Keratinocyte (primary cell): ENCODE data around the gene HDAC10. TPM values are rescaled to one million over a fixed set of nuclear protein-coding genes. Genes with fewer than 3 reads are reported as not detected.
A peak's percentile ranks its signal among the peaks of the same experiment; 100 is the strongest.

Source experiments
- DNase-seq: peaks from one replicate; pipeline ENCODE4 v3.0.0-alpha.2; 2011; ENCODE audit warnings: low read depth, missing footprints, low spot score
- FAIRE-seq: peaks from 2 replicates; lab custom pipeline; 2011; peaks lifted over from hg19 to GRCh38; lab: Jason Lieb, UNC
- H2AFZ ChIP-seq: 2 replicates; pipeline ENCODE4 v1.6.0; 2012; ENCODE audit warnings: low read length, control low read depth, inconsistent platforms; ENCODE audit not compliant: control insufficient read depth
- H3K27ac ChIP-seq: 2 replicates; pipeline ENCODE4 v1.5.1; 2011; ENCODE audit warnings: low read length; ENCODE audit not compliant: control insufficient read depth, insufficient read depth
- H3K27me3 ChIP-seq: 3 replicates; pipeline ENCODE4 v1.6.0; 2011; ENCODE audit warnings: low read length; ENCODE audit not compliant: control insufficient read depth, insufficient read depth; ENCODE audit errors: extremely low read depth
- H3K36me3 ChIP-seq, 2 experiments: 2 replicates in 1 of 2; 3 replicates in 1 of 2; pipeline ENCODE4 v1.5.1; 2011; ENCODE audit warnings: low read length in 2 of 2, mild to moderate bottlenecking in 1 of 2; ENCODE audit not compliant: control insufficient read depth in 2 of 2, insufficient read depth in 2 of 2; ENCODE audit errors: extremely low read depth in 1 of 2
- H3K4me1 ChIP-seq: 3 replicates; pipeline ENCODE4 v1.5.1; 2011; ENCODE audit warnings: low read length; ENCODE audit not compliant: control insufficient read depth, insufficient read depth; ENCODE audit errors: extremely low read depth
- H3K4me2 ChIP-seq: 3 replicates; pipeline ENCODE4 v1.6.0; 2011; ENCODE audit warnings: low read depth, low read length; ENCODE audit not compliant: control insufficient read depth, insufficient read depth; ENCODE audit errors: extremely low read depth
- H3K4me3 ChIP-seq, 3 experiments: fragments of 200-600 bp in 1 of 3; sonication (generic) in 1 of 3; 2 replicates in 2 of 3; 3 replicates in 1 of 3; pipeline ENCODE4 v1.5.1; 2011 to 2016; ENCODE audit warnings: low read length in 3 of 3, mild to moderate bottlenecking in 3 of 3, control low read depth in 2 of 3, inconsistent platforms in 1 of 3, low read depth in 1 of 3, mixed read lengths in 1 of 3, mixed run types in 1 of 3, moderate library complexity in 1 of 3; ENCODE audit not compliant: control insufficient read depth in 2 of 3, insufficient read depth in 2 of 3; ENCODE audit errors: extremely low read depth in 1 of 3
- H3K79me2 ChIP-seq: 2 replicates; pipeline ENCODE4 v1.6.0; 2012; ENCODE audit warnings: low read length; ENCODE audit not compliant: control insufficient read depth, insufficient read depth
- H3K9ac ChIP-seq: 3 replicates; pipeline ENCODE4 v1.6.0; 2011; ENCODE audit warnings: low read length; ENCODE audit not compliant: control insufficient read depth, insufficient read depth; ENCODE audit errors: extremely low read depth
- H3K9me1 ChIP-seq: 3 replicates; pipeline ENCODE4 v1.6.0; 2011; ENCODE audit warnings: low read length; ENCODE audit not compliant: control insufficient read depth, insufficient read depth; ENCODE audit errors: extremely low read depth
- H3K9me3 ChIP-seq: 2 replicates; pipeline ENCODE4 v1.5.1; 2012; ENCODE audit warnings: low read depth, low read length; ENCODE audit not compliant: control insufficient read depth
- H4K20me1 ChIP-seq: 3 replicates; pipeline ENCODE4 v1.6.0; 2011; ENCODE audit warnings: low read length; ENCODE audit not compliant: control insufficient read depth, insufficient read depth; ENCODE audit errors: extremely low read depth
- CTCF ChIP-seq, 3 experiments: IDR thresholded peaks in 1 of 3; conservative IDR thresholded peaks in 1 of 3; optimal IDR thresholded peaks in 1 of 3; 2 replicates in 2 of 3; 3 replicates in 1 of 3; pipeline versions ENCODE3 to v1.5.1; 2011; ENCODE audit warnings: low read length in 3 of 3, mild to moderate bottlenecking in 3 of 3, moderate library complexity in 2 of 3, control low read depth in 1 of 3, inconsistent platforms in 1 of 3; ENCODE audit not compliant: insufficient read depth in 2 of 3; ENCODE audit errors: extremely low read depth in 1 of 3
- EZH2 ChIP-seq: IDR thresholded peaks from one replicate; pipeline ENCODE4 v1.6.1; 2012; ENCODE audit warnings: inconsistent platforms, mild to moderate bottlenecking, low read length, moderate library complexity
- dilution Hi-C: fragments of 300-500 bp; cut with MboI; formaldehyde crosslinking; loops from one replicate; pipeline ENCODE4 v1.7.0; 2020; ENCODE audit warnings: low sequenced_read_pairs; ENCODE audit not compliant: extremely low pct_ligation_motif_present
- polyA plus RNA-seq, 5 experiments: library from polyadenylated mRNA; depleted of rRNA in 3 of 5; stranded (reverse) in 3 of 5; stranded (forward) in 1 of 5; unstranded in 1 of 5; fragments of >200 nt; gene quantifications; 1 replicate in 1 of 5; 2 replicates in 3 of 5; 3 replicates in 1 of 5; pipeline versions ENCODE4 v1.2.1 to v1.2.3, GENCODE V29; 2011 to 2012; ENCODE audit warnings: missing spikeins in 2 of 5, low read depth in 1 of 5, low replicate concordance in 1 of 5

HDAC10 gene
- polyA plus RNA-seq, 1 donor (not counting 4 experiments of a cell fraction or from before 2014, with no cell fraction given) = 4.7 TPM

- DNase-seq = no peak
- H3K79me2 ChIP-seq = peaks cover 9% of the 10 kb centered on the region
- no peak overlapping the region for H2AFZ ChIP-seq
- H3K27ac ChIP-seq = no peak overlapping the region
- FAIRE-seq = no peak
- H3K27me3 ChIP-seq = no peaks in the 10 kb centered on the region
- peaks cover 2% of the 10 kb centered on the region for H3K9me3 ChIP-seq
- dilution Hi-C loops = no loop called here
- H3K4me1 ChIP-seq = peaks cover 18% of the 10 kb centered on the region
- peaks cover 3% of the 10 kb centered on the region for H4K20me1 ChIP-seq
- TF ChIP-seq CTCF (optimal IDR thresholded peaks at IDR 0.05 in 1 of 3, IDR thresholded peaks at IDR 0.05 in 1 of 3, conservative IDR thresholded peaks at IDR 0.05 in 1 of 3; ENCODE audit: extremely low read depth in 1 of 3, insufficient read depth in 2 of 3, low read length in 3 of 3) (no peak), EZH2 (no peak)
- H3K36me3 ChIP-seq = peaks cover 38 to 48% of the 10 kb centered on the region in 2 experiments
- H3K9ac ChIP-seq = no peak overlapping the region
- no peak overlapping the region for H3K4me3 ChIP-seq
- no peak overlapping the region for H3K4me2 ChIP-seq
- H3K9me1 ChIP-seq = no peaks in the 10 kb centered on the region
Measured at GRCh38 chr22:50278461-50278860, 27.4 kb upstream of the HDAC10 start.

- Histone ChIP-seq H3K9ac (no peak overlapping the region), H4K20me1 (peaks cover 3% of the 10 kb centered on the region), H3K4me1 (peaks cover 13% of the 10 kb centered on the region), H3K4me2 (no peak overlapping the region), H3K79me2 (peaks cover 9% of the 10 kb centered on the region), H3K4me3 (no peak overlapping the region), H2AFZ (no peak overlapping the region), H3K9me3 (peaks cover 2% of the 10 kb centered on the region), H3K27me3 (no peaks in the 10 kb centered on the region), H3K36me3 (peaks cover 38 to 46% of the 10 kb centered on the region in 2 experiments), H3K27ac (no peak overlapping the region), H3K9me1 (no peaks in the 10 kb centered on the region)
- peak in 1 of 3 experiments; percentile 19 for TF ChIP-seq CTCF (optimal IDR thresholded peaks at IDR 0.05 in 1 of 3, IDR thresholded peaks at IDR 0.05 in 1 of 3, conservative IDR thresholded peaks at IDR 0.05 in 1 of 3; ENCODE audit: extremely low read depth in 1 of 3, insufficient read depth in 2 of 3, low read length in 3 of 3)
- no peak for TF ChIP-seq EZH2
- no peak for FAIRE-seq
- no peak for DNase-seq
- dilution Hi-C loops = no loop called here
Measured at GRCh38 chr22:50277761-50278160, 26.7 kb upstream of the HDAC10 start.
